Suprapubic skin (tissue), 4 donors: ENCODE measurements around the gene CACNA2D3. TPM values are rescaled to one million over a fixed set of nuclear protein-coding genes. Genes with fewer than 3 reads are reported as not detected.

Experiments
- DNase-seq, 2 donors: peaks; one replicate each; pipeline ENCODE4 v3.0.0-alpha.2; 2019; ENCODE audit warnings: low spot score in 2 of 2
- H3K27ac ChIP-seq: fragments of 200-600 bp; sonication (generic); one replicate; pipeline ENCODE4 v1.5.1; 2019
- H3K27me3 ChIP-seq: fragments of 200-600 bp; sonication (generic); one replicate; pipeline ENCODE4 v1.5.1; 2019
- H3K36me3 ChIP-seq: fragments of 200-600 bp; sonication (generic); one replicate; pipeline ENCODE4 v1.5.1; 2019
- H3K4me1 ChIP-seq: fragments of 200-600 bp; sonication (generic); one replicate; pipeline ENCODE4 v1.5.1; 2019
- H3K4me3 ChIP-seq: fragments of 200-600 bp; sonication (generic); one replicate; pipeline ENCODE4 v1.5.1; 2019; ENCODE audit warnings: mild to moderate bottlenecking
- H3K9me3 ChIP-seq: fragments of 200-600 bp; sonication (generic); one replicate; pipeline ENCODE4 v1.5.1; 2019
- CTCF ChIP-seq, 2 donors: fragments of 200-600 bp in 1 of 2; fragments of 450-650 bp in 1 of 2; sonication (generic) in 1 of 2; IDR thresholded peaks; one replicate each; pipeline ENCODE4 v1.5.1; 2016 to 2019; ENCODE audit warnings: antibody characterized with exemption in 2 of 2, mild to moderate bottlenecking in 1 of 2, moderate library complexity in 1 of 2
- EP300 ChIP-seq: sonication (generic); formaldehyde crosslinking; IDR thresholded peaks from one replicate; pipeline ENCODE4 v1.6.1; 2017; ENCODE audit warnings: antibody characterized with exemption
- POLR2A ChIP-seq, 2 donors: fragments of 450-650 bp; IDR thresholded peaks; one replicate each; pipeline ENCODE4 v1.6.1; 2017; ENCODE audit warnings: antibody characterized with exemption in 2 of 2, mild to moderate bottlenecking in 2 of 2, moderate library complexity in 2 of 2
- POLR2AphosphoS5 ChIP-seq, 3 donors: sonication (generic); formaldehyde crosslinking; IDR thresholded peaks; one replicate each; pipeline ENCODE4 v1.6.1; 2017; ENCODE audit warnings: antibody characterized with exemption in 3 of 3
- WGBS: methylation state at CpG from one replicate; pipeline ENCODE4 v1.1.5; 2018; 5-methylcytosine and 5-hydroxymethylcytosine counted together
- total RNA-seq, 4 donors: library from RNA; depleted of rRNA; stranded (reverse); fragments of >200 nt; gene quantifications; one replicate each; pipeline ENCODE4 v1.1.0, GENCODE V29; 2016

Gene CACNA2D3
- total RNA-seq, 4 donors from 2014 or later = 0.42 to 2.8 (median 0.95) TPM

DNA sequence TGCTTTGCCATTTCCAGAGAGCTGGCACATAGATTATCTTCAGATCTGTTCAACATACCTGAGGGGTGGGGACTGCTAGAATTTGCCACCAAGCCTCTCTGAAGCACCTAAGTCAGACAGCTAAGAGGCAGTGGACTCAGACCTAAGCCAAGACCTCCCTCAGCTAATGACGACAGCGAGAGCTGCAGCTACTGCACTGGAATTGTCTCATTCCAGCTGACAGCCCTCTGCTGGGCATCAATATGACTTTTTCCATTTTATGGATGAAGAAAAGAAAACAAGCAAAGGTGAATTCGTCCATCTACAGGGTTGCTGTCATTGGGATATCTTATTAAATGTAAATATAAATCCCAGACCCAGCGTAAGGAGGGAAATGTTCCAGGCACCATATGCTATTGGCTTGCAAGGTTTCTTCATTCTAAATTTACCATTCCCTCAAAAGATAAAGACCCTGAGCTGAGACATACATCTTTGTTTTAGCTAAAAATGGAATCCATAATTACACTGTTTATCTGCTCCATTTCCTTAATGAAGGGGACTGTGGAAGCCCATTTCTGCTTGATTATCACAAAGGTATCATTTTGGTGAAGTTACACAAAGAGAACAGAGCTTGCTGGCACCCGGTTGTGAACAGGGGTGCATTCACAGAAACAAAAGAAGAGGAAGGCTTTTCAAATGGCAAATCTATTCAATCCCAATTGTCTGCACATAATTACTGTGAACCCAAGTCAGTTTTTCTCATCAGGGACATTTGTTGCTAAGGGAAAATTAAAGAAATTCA lies 891.0 kb downstream of the CACNA2D3 start:
- 60% methylated on average over 5 of the region's 5 CpGs for WGBS
- DNase-seq = no peak
- H3K9me3 ChIP-seq = no peaks in the 10 kb centered on the region
- H3K27me3 ChIP-seq = no peaks in the 10 kb centered on the region
- no peak overlapping the region for H3K27ac ChIP-seq
- H3K4me1 ChIP-seq = no peaks in the 10 kb centered on the region
- no peak overlapping the region for H3K4me3 ChIP-seq
- TF ChIP-seq POLR2AphosphoS5 (IDR thresholded peaks at IDR 0.05) (no peak), EP300 (no peak), POLR2A (IDR thresholded peaks at IDR 0.05) (no peak), CTCF (IDR thresholded peaks at IDR 0.05) (no peak)
- no peaks in the 10 kb centered on the region for H3K36me3 ChIP-seq

DNA sequence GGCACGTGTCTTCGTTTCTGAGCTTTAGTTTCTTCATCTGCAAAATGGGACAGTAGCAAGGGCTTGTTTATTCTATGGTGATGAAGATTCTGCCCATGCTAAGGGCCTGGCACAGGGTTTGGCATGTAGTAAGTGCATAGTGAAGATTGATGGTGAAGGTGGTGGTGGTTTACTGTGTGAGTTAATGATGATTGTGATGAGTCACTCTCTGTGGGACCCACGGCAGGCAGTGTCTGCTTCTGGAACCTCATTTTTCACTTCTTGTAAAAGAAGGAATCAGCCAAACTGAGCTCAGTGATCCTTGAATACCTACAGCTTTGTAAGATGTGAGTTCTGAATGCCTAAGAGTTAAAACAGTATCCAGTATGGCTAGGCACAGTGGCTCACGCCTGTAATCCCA lies 891.7 kb downstream of the CACNA2D3 start:
- no peaks in the 10 kb centered on the region for H3K4me1 ChIP-seq
- H3K36me3 ChIP-seq = no peaks in the 10 kb centered on the region
- DNase-seq = no peak
- H3K27me3 ChIP-seq = no peaks in the 10 kb centered on the region
- H3K27ac ChIP-seq = no peak overlapping the region
- no peak overlapping the region for H3K4me3 ChIP-seq
- TF ChIP-seq POLR2AphosphoS5 (IDR thresholded peaks at IDR 0.05) (no peak), CTCF (IDR thresholded peaks at IDR 0.05) (no peak), POLR2A (IDR thresholded peaks at IDR 0.05) (no peak)
- no peaks in the 10 kb centered on the region for H3K9me3 ChIP-seq
- 58% methylated on average over 4 of the region's 4 CpGs for WGBS

DNA sequence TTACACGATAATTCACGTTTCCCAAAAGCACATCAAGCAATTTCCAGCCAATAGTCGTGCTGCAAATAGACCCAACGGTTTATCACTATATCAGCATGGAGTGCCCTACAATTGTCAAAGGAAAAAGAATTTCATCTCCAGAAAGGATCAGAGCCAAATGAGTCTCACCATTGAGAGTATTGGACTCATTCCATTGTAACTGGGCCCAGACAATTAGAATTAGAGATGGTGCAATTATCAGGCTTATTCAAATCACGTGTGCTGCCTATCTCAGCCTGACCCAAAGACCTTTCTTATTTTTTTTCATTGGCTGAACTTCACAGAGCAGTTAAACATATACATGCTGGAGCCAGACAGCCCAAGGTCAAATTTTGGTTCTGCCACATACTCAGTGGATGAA lies 892.6 kb downstream of the CACNA2D3 start:
- no peak for DNase-seq
- no peak overlapping the region for H3K4me3 ChIP-seq
- no peaks in the 10 kb centered on the region for H3K4me1 ChIP-seq
- WGBS = 61% methylated on average over 5 of the region's 5 CpGs
- H3K27ac ChIP-seq = no peak overlapping the region
- TF ChIP-seq EP300 (no peak), POLR2A (IDR thresholded peaks at IDR 0.05) (no peak), POLR2AphosphoS5 (IDR thresholded peaks at IDR 0.05) (no peak), CTCF (IDR thresholded peaks at IDR 0.05) (no peak)
- H3K36me3 ChIP-seq = no peaks in the 10 kb centered on the region
- H3K9me3 ChIP-seq = no peaks in the 10 kb centered on the region
- H3K27me3 ChIP-seq = no peaks in the 10 kb centered on the region

DNA sequence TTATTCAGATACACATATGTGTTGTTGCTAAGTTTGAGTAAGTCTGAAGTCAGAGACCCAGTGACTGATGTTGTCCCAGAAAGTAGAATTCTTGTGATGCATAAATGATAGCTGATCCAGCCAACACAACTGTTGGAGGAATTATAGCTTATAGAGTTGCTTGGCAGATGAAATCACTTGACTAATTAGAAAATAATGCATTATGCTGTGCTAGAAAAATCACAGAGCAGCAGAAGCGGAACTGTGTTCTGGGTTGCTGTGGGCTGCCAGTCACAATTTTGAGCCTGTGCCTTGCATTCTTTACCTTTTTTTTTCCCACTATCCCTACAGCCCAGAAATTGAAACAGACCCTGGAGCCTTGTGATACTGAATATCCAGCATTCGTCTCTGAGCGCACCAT lies 895.5 kb downstream of the CACNA2D3 start:
- Histone ChIP-seq H3K4me1 (no peaks in the 10 kb centered on the region), H3K27ac (no peak overlapping the region), H3K36me3 (no peaks in the 10 kb centered on the region), H3K27me3 (no peaks in the 10 kb centered on the region), H3K4me3 (no peak overlapping the region), H3K9me3 (no peaks in the 10 kb centered on the region)
- no peak for DNase-seq
- WGBS = 93% methylated on average over 3 of the region's 3 CpGs
- no peak for TF ChIP-seq CTCF (IDR thresholded peaks at IDR 0.05)
- no peak for TF ChIP-seq POLR2AphosphoS5 (IDR thresholded peaks at IDR 0.05)
- TF ChIP-seq EP300 = no peak
- no peak for TF ChIP-seq POLR2A (IDR thresholded peaks at IDR 0.05)

GRCh38 chr3:55030938-55031337 lies 908.6 kb downstream of the CACNA2D3 start:
- no peak for DNase-seq
- Histone ChIP-seq H3K27me3 (no peaks in the 10 kb centered on the region), H3K9me3 (no peaks in the 10 kb centered on the region), H3K4me3 (no peak overlapping the region), H3K36me3 (no peaks in the 10 kb centered on the region), H3K4me1 (no peaks in the 10 kb centered on the region), H3K27ac (no peak overlapping the region)
- 66% methylated on average over 4 of the region's 4 CpGs for WGBS
- TF ChIP-seq POLR2A (IDR thresholded peaks at IDR 0.05) (no peak), EP300 (no peak), CTCF (IDR thresholded peaks at IDR 0.05) (no peak), POLR2AphosphoS5 (IDR thresholded peaks at IDR 0.05) (no peak)
